ENCODE results near the gene DHRS7C.
"Not testable (repeated sequence)": the region's sequence is repeated elsewhere in the genome, so short reads cannot be mapped to it uniquely, and the experiment has no call there.

Gene DHRS7C

DNA sequence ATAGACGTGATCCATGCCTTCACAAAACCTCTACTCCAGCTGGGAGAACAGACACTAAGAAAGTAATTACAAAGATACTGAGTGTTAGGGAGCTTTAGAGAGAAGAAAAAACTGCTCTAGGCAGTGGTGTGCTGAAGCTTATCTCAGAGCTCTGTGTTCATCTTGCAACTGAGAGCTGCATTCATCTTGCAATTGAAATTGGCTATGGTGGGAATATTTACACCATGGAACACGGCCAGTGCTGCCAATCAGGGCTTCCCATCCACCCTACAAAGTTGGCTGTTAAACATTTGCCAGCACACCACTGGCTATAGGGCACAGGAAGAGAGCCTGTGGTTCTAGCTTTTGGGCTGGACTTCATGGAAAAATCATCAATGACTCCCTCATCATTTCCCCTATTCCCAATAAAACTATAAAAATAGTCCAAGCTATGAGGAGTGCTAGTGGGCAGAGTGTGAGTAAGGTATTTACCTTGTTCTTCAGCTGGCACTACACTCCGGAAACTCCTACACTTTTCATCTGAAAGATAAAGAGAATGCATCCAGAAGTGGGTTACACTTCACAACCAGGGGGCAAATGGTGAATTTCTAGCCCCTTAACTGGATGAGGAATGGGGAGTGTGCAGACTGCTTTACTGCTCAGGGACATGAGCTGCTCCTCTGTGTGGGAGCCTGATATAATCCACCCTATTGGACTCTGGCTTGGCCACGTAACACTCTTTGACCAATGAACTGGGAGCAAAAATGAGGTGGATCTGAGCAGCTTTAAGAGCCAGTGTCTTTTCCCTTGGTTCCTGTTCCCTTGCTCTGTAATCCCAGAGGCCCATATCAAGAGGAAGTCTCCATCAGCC is 18.9 kb upstream of the DHRS7C start:
- DNase-seq = no peak

DNA sequence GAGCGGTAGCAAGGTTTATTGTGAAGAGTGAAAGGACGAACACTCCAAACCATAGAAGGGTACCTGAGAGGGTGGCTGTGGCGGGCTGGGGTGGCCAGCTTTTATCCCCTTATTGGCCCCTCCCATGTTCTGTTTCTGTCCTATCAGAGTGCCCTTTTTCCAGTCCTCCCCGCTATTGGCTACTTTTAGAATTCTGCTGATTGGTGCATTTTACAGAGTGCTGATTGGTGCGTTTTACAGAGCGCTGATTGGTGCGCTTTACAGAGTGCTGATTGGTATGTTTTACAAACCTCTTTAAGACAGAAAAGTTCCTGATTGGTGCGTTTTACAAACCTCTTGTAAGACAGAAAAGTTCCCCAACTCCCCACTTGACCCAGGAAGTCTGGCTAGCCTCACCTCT is 18.0 kb upstream of the DHRS7C start:
- DNase-seq = no peak

DNA sequence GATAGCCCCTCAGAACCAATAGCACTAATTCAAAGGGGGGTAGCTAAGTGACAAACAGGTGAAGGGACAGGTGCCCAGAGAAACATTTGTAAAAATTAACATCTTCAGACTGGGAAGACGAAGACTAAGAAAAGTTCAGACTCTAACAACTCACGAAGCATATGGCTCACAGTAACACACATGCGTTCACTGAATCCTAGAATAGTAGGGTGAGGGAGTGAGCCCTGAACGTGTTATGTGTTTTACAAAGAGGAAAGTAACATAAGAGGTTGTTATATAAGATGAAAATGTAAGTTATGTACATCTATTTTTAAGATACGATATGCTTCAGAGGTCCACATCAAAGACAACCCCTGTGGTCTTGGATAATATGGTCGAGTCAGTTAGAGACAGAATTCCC is 15.3 kb upstream of the DHRS7C start:
- DNase-seq = no peak

DNA sequence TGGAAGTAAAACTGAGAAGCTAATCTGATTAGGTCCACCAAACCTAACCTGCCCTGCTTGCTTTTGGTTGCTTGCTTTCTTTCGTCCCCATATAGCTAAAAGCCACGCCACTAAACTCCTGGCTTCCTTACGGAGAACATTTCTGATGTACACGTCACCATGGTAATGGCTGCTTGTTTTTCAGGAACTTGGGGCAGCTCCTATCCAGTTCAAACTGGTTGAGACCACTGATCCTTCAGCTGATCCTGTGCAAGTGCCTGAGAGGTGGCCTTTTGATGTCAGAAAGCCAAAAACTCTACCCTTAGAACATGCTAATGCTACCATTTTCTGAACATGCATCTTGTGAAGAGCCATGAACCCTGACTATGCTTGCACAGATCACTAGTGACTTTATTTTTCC is 14.4 kb upstream of the DHRS7C start:
- DNase-seq = no peak

DNA sequence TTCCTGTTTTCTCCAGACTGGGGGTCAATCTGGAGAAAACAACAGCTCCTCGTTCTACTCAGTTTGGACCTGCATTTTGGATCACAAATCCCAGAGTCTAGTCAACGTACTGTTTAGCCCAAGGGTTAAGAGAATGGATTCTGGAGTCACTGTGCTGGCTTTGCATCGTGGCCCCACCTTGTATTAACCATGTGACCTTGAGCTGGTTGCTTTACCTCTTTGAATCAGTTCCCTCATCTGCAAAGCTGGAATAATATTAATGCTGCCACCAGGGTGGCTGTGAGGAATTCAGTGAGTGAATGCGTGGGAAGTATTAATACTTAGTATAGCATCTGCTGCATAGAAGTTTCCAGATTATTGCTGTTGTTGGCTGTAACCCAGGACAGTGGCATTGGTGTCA is 11.3 kb upstream of the DHRS7C start:
- DNase-seq = no peak

DNA sequence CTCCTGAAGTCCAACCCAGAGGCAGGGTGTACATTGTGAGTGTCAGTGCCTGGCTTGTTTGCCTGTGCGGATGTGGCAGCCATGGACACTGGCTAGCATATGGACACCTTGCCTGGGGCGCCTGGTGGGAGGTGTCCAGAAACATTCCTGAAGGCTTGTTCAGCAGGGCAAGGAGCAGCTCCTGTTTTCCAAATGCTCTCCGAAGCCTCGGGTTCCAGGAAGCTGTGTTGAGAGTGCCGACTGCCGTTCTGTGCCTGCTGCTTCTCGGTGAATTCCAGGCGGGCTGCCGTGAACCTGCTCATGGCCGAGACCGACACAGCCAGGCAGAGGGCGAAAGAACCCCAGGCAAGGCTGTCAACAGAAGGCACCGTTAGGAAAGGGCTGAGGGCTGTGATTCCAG is 10.9 kb upstream of the DHRS7C start:
- no peak for DNase-seq

DNA sequence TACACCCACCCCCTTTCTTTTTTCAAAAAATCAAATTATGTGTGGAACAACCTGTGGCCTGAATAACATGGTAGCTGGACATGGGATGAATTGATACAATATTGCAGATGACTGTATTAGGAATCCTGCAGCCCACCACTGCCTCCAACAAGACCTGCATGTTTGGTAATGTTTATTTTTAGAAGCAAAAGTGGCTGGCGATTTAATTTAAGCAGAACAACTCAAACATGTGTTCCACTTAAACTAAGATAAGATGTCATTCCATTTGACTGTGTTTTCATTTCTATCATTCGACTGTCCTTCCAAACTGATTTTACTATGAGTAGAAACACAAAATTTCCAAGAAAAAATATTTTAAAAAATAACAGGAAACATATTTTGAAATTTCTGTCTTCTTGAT is 10.1 kb upstream of the DHRS7C start:
- no peak for DNase-seq

DNA sequence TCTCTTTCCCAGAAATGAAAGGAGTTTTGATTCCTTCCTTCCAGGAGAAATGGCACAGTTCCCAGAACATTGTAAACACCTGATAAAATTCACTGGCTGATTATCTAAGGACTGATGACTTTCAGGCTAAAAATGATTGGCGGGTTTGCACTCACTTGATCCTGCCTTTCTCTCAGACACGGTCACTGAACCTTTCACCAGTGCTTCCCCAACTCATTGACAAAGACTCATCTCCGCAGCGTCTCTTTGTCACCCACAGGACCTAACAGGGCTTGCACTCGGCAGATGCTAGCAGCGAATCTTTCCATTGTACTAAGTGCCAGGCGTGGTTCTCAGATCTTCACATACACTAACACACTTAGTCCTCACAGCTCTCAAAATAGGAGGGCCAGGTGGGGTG is 7.3 kb upstream of the DHRS7C start:
- no peak for DNase-seq

DNA sequence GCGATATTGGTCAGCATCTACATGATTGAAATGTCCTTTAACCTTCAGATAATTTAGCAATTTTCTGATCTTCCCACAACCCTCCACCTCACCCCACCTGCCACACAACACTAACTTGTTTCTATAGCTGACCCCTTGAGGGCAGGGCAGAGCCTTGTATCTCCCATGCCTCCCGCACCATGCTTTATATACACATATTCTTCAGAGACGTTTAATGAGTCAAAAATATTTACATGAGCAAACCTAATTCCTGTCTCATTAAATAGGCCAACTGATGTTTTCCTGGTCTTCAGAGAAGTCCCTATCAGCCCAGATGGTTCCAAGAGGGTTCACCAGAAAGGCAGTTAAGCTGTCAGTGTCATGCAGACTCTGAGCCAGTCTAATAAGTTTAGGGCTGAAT is 6.6 kb upstream of the DHRS7C start:
- no peak for DNase-seq

DNA sequence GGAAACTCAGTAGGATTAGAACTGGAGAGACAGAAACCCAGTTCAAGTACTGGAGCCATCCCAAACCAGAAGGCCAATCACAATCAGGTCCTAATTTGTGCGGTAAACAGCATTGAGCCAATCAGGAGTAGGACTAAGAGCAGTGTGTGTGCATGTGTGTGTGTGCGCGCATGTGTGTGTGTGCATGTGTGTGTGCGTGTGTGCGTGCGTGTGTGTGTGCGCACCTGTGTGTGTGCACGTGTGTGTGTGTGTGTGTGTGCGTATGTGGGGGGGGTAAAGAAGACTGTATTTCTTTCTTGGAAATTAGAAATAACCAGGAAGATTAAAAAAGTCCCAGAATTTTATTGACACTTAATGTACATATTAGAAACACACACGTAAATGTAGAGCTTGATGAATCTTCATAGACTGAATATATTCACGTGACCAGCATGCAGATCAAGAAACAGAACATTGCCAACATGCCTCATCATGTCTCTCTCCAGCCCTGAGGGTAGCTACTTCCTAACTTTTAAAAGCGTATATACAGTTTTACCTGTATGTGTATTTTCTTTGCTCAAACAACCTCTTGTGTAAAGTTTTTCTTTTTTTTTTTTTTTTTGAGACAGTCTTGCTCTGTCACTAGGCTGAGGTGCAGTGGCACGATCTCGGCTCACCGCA is 919 bp upstream of the DHRS7C start:
- no peak for DNase-seq

DNA sequence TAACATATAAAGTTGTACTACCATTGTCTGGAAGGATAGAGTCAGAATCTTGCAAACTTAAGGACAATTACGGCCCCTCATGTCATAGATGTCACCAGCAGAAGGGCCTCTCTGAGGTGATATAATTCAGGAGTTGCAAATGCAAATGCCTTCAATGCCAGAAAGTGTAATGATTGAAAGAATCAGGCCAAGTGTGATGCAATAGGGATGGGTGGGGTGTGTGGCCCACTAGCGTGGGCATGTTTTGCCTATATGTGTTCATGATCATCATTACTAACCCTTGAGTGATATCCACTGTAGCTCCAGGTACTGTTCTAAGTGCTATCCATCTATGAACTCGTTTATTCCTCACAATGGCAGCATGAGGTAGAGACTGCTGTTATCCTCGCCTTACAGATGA is 1.1 kb downstream of the DHRS7C start:
- no peak for DNase-seq

DNA sequence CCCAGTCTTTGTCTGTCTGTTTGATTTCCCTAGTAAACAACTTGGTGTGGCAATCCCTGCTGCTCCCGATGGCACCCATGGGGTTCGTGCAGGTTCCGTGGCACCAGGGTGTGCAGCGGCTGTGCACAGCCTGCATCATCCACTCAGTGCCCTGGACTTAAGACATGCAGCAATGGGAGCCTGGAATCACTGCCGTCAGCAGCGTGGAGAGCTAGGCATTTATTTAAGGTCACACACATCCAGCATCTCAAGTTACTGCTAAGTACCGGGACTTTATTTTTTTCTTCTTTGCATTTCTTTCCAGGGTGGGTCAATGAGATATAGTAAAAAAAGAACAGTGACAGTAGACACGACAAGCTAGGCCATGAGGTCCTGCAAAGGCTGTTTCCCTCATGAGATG is 2.8 kb downstream of the DHRS7C start:
- no peak for DNase-seq

DNA sequence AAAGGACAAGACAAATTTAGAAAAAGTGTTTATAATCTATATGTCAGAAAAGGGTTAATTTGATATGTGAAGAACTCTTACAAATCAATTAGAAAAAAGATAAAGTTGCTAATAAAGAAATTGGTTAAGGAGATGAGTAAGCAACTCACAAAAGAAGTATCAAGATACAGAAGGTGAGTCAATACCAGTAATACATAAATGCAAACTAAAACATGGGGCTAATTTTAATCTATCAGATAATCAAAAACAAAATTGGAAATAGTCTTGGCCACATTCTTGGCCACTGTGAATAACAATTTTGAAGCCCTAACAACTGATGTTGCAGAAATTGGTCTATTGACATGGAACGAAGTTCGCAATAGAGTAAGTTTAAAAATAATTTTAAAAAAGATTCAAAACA is 6.8 kb downstream of the DHRS7C start:
- DNase-seq = no peak

DNA sequence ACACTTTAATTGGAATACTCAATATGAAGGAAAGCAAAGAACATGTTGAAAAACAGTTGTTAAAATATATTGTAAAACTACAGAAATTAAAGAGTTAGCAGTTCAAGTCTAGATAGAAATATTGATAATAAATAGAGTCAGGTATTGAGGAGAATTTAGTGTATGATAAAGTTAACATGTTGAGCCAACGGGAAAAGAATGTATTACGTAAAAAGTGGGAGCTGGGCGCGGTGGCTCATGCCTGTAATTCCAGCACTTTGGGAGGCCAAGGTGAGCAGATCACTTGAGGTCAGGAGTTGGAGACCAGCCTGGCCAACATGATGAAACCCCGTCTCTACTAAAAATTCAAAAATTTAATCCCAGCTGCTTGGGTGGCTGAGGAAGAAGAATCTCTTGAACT is 7.9 kb downstream of the DHRS7C start:
- not testable (repeated sequence) for DNase-seq

DNA sequence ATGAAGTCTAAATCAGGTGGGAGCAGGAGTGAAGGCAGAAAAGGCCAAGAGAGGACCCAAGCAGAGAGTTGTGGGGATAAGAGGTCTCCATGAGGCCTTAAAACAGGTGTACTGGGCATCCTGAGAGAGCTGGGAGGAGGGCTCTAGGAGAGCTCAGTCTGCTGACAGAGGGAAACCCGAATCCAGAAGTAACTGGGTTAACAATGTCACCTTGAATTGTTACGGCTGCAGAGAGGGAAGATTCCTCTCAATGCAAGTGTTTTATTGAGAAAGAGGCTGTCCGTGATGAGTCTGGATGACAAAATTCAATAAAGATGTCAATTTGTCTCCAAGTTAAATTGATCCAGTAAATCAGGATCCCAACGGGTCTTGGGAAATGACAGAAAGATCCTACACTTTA is 8.3 kb downstream of the DHRS7C start:
- no peak for DNase-seq

DNA sequence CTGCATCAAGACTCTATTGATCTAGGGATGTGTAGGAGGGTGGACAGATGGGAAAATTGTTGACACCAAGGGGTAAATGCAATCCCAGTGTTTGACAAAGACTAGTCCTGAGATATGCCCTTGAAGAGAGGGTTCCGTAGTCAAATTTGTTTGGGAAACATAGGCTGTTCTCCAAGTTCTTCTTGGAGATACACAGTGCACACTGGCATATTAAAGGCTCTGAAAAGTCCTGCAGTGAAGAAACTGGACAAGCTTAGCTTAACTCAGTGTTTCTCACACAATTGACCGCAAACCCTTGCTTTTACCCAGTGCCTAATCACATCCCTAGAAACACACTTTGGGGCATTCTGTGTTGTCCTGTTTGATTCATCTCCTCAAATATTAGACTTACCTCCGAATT is 10.8 kb downstream of the DHRS7C start:
- DNase-seq = no peak

DNA sequence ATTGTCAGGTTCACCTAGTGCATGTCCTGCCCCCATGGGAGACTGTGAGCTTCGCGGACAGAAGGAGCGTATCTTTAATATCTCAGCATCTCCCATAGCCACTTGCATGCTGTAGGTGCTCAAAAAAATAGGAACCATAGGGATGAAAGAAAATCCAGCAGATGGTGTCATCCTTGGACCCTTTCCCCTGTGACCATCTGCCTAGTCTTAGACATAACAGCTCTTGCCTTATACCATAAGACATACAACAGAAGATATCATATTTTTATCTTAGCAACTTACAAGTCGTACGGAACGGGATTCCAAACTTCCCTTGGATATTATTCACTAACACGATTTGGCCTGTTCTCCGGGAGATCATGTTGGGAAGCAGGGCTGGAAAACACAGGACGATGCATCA is 14.5 kb downstream of the DHRS7C start:
- DNase-seq = no peak

DNA sequence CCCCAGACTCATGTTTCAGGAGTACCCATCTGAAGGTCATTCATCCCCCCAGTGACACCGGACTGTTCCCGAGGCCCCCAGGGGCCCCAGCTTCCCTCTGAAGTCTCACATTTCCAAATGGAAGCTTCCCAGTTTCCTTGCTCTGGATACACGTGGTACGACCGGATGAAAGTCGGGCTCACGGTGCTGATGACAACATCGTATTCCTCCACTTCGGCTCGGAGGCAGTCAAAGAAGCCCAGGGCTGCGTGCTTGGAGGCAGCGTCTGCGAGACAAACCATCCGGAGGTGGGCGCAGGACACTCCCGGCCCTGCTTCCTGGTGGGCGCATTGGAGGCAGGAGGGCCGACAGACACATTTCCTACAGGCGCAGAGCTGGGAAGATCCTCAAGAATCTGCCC is 18.7 kb downstream of the DHRS7C start:
- no peak for DNase-seq

DNA sequence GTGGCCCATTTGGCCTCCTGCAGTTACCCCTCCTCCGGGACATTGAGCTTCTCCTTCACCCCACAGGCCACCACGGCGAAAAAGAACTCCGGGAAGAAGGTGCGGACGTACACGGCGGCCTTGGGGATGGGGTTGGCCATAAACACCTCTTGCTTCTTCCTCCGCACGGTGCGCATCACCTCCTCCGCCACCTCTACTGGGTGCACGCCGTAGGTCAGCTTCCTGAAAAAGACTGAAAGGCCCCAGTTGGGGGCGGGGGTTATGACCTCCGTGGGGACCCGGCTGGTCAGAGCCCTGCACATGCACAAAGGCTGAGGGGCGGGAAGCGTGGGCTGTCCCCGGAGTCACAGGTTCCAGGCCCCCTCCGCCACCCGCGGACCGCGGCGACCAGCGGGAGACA is 19.9 kb downstream of the DHRS7C start:
- no peak for DNase-seq

DNA sequence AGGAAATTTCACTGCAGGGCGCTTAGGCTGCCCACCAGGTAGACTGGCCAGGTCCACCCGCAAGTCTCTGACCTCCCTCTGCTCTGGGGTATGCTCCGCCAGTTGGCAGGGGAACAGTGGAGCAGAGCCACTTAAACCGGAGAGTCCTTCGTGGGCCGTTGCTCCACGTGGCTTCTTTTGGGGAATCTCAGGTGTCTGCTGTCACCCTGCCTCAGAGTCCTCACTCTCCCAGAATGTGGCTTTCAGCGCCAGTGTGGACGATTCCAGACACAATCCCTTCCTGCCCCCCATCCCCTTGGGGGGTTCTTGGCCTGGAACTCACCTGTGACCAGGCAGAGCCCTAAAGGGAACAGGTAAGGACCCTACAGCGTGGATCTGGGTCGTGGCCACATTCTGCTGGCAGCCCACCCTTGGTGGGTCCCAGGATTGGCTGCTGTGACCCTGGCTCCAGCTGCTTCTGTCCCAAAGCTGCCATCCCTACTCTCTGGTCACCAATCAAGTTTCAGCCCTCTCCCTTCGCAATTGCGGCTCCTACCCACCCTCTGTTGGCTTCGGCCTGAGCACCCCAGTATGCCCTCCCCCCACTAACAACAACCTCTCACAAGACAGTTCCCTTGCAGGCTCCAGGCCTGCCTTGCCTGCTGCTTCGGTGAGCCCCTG is 22.2 kb downstream of the DHRS7C start:
- DNase-seq = no peak

DNA sequence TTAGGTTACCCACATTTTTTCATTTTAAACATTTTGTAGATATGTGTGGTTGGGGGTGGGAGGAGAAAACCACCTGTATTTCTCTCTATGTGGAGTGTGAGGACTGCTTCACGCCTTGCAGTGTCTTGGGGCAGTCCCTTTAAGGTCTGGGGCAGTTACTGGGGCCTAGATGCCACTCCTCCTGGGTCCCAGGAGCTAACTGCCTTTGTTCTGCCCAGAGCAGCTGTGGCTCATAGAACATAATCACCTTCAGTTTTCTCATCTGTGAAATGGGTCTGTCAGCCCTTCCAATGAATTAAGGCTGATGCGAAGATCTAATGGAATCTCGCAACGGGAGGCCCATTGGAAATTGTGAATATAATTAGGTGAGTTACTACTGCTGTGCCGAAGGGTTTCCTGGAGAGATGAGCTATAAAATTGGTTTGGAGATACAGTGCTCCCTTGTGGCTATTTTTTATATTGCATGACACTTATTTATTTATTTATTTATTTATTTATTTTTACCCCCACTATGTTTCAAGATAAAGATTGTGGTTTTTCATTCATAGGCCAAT is 22.9 kb downstream of the DHRS7C start:
- DNase-seq = peak; percentile 26

DNA sequence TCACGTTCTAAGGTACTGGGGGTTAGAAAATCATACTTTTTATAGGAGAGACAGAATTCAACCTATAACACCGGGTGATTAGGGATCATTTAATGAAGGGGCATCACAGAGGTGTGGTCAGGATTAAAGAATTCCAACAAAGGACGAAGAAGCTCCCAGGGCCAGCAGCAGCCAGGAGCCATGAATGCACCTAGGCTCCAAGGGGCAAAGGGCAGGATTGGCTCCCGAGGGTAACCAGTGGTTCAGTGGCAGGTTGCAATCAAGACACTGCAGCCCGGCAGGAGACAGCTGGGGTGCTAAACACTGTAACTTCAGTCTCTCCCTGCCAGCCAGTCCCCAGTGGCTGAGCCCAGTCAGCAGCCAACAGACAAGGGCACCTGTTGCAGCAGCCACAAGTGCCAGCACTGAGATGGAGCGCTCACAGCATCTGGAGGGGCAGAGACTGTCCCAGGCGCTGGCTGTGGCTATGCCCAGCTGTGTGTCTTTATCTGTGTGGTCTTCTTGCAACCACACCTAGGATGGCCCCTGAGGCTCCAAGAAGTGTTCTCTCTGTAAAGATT is 23.9 kb downstream of the DHRS7C start:
- no peak for DNase-seq

DNA sequence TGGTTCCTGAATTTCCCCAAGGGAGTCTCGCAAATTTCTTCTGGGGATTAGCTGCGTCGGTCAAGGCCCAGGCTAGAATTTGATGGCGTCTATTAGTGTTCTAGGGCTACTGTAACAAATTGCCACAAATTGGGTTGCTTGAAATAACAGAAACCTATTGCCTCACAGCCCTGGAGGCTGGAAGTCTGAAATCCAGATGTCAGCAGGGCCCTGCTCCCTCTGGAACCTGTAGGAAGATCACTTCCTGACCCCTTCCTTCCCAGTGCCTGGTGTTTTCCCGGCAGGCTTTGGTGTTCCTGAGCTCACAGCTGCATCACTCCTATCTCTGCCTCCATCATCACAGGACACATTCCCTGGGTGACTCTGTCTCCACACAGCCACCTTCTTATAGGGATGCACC is 24.4 kb downstream of the DHRS7C start:
- no peak for DNase-seq

DNA sequence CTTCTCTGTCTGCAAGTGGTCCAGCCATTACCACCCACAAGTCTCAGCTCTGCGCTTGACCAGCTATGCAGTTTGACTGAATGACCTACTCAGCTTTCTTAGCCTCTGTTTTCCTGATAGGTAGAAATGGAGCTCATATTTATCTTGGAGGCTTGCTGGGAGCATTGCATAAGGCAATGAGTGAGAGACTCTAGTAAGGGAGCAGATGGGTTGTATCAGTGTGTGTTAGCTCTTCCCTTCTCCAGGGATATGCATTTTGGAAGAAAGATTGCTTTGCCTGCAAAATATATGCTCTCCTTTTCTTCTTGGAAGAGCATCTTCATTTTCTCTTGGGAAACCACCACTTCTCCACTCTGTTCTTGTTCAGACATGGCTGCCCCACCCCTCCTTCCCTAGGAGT is 26.1 kb downstream of the DHRS7C start:
- no peak for DNase-seq

All from NCI-H1694 treated with DMSO at 0.1 percent for 48 hours (cell line).